Measurements from ENCODE around the gene DAPK2.

The DAPK2 gene

DNA sequence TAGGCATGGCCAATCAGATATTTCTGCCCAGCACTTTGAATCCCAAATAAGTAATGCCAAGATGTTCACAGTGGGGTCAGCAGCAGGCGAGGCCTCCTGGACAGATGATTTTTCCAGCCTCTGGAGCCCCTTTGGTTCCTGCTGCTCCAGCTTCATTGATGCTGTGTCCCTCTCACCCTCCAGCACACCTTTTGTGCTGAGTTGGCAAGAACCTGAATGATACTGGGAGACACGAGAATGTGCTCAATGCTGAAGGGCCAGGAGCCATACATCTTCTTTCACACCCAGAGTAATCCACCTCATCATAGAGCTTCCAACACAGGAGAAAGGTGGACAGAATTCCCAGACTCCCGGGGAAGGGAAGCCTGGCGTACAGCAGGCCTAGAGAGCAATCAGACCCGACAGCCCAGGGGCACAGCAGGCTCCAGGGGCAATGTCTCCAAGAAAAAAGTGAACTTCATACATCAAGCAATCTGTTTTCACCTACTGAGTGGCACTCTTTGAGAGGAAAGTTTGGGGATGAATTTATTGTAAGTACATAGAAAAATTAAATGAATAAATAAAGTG lies 6.7 kb upstream of the DAPK2 start:
- no peak for DNase-seq

DNA sequence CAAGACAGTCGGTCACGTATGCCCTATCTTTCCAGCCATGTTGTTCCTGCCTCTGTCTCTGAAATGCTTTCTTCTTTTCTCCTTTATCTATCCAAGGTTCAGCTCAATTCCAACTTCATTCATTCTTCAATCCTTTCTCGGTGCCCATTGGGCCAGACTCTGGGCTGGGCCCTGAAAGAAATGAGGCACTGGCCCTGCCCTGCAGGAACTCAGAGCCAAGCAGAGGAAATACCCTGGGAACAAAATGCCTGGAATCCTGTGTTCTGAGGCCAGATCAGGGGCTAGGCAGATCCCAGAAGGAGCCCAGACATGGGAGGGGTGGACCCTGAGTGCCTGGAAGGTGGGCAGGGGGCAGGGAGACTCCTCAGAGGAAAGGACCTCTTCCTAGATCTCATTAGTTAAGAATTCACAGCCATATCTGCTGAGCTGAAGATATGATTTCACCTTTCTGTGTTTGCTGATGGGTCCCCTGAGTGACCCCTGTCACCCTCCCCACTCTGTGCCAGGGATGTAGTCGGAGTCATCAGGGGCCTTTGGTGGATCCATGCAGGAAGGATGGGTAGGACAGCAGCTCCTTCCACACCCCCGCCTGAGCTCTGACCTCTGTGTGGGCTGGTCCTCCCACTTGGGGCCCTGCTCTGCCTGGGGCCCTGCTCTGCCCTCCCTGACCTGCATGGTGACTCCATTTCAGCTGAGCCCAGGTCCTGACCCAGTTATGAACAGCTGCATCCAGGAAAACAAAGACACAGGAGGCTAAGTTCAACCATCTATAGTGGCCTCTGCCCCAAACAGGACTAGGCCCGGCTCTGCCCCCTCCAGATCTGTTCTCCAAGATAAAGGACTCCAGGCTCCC lies 5.3 kb upstream of the DAPK2 start:
- no peak for DNase-seq

DNA sequence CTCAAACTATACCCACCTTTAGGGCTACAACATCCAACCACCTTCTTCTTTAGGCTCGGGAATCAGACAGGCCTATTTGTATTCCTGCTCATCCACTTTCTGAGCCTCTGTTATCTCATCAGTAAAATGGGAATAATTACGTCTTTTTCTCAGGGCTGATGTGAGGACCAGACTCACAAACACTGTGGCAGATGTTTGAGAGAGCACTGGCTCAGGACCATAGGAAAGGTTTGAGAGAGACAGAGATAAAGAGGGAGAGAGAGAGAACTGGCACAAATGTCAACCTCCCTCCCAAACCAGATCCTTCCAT lies 4.8 kb upstream of the DAPK2 start:
- DNase-seq, result no peak

DNA sequence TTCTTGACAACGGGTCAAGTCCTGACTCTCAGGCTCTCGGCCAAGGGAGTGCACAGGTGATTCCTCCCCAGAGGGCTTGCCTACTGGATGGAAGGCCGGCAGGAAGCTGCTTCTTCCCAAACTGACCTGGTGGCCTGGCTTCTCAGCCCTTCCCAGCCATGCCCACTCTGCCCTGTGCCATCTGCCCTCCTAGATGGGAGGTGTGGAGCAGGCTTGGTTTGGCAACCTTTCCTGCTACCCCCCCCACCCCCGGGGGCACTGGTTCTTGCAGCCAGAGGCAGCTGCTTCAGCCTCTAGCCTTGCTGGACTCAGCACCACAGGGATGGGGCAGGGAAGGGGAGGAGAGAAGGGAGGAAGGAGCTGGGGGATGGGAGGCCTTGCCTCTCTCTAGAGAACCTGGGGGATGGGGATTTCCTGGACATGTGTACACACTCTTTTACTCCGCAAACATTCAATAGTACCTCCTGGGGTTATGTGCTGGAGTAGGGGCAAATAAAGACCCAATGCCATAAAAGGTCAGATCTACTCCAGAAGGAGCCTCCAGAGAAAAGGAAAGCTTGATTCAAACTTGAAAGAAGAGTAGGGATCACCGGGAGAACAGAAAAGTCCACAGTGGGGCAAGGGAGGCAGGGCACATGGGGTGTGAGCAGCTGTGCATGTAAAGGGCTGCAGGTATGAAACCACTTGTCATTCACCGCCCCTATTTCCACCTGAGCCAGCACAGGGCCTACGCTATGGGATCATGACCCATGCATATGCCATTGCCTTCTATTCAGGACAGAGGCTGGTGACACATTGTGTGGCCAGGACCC lies 4.2 kb upstream of the DAPK2 start:
- no peak for DNase-seq

DNA sequence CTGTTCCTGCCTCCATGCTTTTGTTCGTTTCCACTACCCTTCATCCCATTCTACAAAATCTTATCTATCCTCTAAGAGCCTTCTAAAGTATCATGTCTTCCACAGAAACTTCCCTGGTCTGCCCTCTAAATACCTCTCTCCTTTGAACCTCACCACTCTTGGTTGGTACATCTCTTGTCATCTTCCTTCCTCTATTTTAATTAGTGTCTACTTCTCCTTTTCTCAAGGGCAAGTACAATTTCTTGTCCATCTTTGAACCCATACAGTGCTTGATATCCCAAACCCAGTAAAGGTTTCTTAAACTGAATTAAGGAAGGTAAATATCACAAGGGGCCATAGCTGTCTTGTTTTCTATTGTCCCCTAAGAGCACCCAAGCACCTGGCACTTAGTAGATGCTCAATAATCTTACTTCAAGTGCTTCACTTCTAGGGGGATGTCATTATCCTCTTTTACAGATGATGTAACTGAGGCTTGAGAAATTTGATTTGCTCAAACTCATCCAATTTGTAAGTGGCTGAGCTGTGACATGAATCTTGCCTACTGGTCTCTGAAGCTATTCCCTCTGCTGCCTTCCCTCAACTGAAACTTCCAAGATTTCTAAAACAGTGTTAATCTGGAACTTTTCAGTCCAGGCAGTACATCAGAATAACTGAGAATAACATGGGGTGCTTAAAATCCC lies 2.6 kb upstream of the DAPK2 start:
- no peak for DNase-seq

DNA sequence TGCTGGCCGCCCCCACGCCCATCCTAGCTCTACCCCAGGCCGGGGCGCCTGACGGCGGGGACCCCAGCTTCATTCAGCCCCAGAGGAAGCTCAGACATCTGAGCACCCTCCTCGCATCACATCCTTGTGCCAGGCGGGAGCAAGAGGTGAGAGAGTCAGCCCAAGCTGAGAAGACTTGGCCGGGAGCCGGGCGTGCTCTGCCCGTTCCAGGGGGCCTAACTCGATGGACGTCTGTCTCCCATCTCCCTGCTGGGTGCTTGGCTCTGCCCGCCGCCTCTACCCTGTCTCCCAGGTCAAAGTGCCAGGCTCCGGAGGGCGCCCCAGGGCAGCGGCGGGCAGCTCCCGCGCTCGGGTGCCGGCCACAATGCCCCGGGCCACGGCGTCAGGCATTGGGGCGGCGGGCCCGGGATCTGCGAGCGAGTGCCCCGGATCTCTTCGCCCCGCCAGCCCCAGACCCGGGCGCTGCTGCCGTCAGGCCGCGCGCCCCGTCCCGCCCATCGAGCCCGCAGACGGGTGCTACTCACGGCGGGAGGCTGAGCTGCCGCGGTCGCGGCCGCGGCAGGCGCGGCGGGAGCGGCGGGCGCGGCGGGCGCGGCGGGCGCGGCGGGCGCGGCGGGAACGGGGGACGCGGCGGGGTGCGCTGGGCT lies 388 bp downstream of the DAPK2 start:
- DNase-seq, result no peak

DNA sequence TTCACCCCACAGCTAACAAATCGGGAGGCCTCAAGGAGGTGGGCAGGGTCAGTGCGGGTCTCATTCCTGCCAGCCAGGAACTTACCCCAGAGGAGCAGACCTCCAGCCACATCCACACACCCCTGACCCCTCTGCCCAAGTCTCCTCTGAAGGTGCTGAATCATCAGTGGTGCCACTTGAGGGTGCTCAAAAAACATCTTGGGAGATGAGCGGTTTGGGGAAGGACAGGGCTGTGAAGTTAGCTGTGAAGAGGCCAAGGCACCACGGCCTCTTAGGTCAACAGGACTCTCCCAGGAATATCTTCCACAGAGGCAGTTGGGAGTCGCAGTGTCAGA lies 1.2 kb downstream of the DAPK2 start:
- DNase-seq, result no peak

DNA sequence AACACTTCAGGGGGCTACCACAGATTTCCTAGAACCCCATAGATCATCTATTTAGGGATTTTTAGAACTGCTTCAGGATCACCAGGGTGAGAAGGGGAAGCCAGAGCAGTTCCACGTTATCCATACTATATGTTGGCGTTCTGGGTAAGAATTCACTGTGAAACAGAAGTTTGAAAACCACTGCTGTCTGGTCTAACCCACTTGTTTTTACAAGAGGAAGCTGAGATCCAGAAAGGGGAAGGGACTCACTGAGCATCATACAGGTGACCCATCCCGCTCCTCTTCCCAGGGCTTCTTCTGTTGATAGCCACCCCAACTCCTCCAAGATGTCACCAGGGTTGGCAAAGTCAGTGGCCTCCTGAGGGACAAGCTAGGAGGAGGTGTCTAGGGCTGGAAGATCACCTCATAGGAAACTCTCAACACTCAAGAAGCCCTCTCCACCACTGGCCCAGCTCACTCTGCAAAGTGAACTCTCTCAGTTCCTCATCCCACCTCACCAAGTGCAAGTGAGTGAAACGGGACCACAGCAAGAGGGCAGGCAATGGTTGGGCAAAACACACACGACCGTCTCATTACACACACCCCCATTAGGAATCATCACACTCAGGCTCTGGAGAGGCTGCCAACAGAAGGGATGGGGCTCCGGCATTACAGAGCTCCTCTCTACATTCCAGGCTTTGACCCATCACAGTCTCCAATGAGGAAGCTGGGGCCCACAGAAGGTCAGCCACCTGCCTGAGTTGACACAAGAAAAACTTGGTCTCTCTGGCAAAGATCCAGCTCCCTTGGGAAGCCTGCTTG lies 1.8 kb downstream of the DAPK2 start:
- no peak for DNase-seq

DNA sequence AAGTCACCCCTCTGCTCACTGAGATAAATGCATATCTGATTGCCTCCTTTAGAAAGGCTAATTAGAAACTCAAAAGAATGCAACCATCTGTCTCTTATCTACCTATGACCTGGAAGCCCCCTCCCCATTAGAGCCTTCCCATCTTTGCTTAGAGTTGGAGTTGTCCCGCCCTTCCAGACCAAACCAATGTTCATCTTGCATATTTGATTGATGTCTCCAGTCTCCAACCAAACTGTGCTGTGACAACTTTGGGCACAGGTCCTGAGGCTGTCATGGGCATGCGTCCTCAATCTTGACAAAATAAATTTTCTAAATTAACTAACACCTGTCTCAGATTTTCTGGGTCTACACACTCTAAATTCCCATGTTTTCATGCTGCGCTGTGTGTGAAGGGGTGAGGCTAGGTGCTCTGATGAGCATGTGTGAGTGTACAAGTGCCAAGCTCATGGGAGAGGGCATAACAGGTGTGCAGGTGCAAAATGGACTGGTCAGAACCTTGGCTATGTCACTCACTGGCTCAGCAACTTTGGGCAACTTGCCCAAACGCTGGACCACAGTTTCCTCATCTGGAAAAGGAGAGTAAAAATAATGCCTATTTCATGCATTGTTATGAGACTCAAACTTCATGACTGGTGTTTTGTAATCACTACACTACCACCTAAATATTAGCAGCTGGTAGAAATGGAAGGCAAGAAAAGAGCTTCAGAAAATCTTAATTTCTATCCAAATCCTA lies 7.2 kb downstream of the DAPK2 start:
- no peak for DNase-seq

DNA sequence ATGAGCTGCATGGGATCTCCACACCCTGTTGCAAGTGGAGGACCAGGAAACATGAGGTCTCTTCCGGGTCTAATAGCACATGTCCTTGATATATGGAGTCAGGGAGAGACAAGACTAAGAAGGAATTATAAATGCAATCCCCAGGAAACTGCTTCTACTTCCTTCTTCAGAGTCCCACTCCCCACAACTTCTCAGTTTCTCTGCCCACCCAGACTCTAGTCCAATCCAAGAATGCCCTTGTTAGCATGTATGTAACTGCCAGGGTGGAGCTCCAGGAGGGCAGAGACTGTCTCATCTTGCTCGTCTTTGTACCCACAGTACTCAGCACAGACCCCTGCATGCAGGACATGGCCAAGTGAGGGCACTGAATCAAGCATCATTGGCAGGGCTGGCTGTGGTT lies 8.3 kb downstream of the DAPK2 start:
- no peak for DNase-seq

DNA sequence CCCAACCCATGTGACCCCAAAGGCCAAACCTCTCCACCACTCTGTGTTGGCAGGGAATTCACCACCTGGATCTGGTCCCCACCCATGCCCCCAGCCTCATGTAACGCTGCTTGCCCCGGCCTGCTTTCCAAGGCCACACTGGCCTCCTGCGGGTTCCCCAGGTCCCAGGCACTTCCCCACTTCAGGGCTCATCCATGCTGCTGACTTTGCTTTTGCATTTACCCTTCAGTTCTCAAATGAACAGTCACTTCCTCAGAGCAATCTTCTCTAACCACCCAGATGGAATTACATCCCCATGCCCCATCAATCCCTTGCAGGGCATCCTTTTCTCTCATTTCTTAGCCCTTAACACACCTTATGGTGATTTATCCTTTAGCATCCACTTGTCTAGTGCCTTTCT lies 9.2 kb downstream of the DAPK2 start:
- DNase-seq, result no peak

DNA sequence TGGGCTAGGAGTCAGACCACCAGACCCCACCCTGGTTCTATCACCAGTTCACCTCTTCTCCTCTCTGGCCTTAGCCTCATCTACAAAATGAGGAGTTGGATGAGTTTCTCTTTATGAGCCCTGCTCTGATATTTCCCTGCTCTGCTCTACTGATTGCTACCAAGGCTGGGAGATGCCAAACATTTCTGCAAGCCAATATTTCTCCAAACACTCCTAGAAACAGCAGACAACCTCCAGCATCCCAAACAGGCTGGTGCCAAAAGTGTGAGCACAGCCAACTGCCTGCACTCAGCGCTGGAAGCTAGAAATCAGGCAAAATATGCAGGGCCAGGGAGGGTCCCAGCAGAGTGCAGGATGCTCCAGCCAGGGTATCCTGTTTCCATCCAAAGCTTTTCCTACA lies 10.8 kb downstream of the DAPK2 start:
- DNase-seq, result no peak

DNA sequence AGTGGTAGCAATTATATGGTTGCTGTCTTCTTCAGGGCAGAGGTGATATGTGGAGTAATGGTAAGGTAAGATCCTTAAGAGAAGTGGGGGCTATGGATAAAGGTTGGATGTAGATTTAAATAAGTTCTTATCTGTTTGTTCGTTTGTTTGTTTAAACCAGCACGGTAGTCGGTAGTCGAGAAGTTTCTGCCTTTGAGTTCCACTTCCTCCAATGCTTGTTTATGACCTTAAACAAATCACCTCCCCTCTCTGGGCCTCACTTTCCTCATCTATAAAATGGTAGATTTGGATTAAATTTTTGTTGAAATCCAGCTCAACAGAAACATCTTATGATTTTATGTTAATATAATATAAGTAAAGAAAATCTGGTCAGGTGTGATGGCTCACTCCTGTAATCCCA lies 11.8 kb downstream of the DAPK2 start:
- no peak for DNase-seq

DNA sequence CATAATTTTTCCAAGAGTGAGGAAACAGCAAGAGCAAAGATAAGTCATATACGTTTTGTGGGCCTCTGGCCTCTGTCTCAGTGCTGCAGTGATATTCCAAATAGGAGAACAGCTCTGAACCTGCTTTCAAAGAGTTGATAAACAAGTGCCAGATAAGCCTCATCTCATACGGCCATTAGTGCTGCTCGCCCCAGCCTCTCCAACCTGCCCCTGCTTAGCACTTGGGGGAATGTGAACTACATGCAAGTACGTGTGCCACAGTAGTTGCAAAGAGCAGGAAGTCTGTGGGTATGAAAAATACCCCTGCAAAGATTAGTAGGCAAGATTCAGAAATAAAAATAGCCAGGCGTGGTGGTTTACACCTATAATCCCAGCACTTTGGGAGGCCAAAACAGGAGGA lies 14.0 kb downstream of the DAPK2 start:
- DNase-seq, result no peak

DNA sequence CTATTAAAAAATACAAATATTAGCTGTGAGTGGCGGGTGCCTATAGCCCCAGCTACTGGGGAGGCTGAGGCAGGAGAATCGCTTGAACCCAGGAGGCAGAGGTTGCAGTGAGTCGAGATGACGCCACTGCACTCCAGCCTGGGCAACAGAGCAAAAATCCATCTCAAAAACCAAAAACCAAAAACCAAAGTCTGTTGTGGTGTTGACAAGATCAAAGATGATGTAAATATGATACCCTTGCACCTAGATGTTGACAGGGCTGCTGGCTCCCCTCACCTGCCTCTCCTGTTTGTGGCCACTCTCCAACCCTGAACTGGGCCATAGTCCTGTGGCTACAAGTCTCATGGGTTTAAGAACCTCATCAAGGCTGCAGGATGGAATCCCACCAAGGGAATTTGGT lies 16.2 kb downstream of the DAPK2 start:
- no peak for DNase-seq

DNA sequence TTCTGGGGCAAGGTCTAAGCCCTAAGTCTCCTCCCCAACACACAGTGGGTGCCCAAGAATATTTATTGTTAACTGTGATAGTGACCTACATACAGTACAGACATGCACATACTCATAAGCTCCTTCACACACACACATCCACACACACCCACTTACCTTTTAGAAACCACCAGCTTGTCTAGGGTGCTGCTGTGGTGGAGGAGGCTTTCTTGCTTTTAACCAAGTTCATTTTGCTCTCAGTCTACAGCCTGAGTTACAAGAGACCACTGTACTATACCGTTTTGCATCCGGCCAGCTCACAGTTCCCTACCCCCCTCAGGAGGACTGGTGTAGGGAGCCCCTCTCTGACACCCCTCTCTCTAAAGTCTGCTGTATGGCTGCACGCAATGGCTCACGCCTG lies 16.7 kb downstream of the DAPK2 start:
- DNase-seq, result no peak

DNA sequence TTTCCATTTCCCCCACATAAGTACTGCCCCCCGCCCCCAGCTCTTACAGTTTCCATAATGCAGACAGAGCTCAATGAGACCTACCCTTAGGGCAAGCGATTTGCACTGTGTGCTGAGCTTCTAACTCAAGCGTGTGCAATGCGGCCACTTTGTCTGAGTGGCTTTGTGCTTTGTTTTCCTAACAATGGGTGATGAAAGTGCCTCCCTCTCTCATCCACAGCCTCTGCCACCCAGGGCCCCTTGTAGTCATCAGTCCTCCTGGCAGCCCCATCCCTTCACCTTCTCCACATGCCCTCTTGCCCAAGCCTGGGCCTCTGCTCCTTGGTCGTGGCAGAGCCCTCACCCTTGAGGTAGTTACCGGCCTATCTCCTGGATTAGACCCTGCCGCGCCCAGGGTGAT lies 17.2 kb downstream of the DAPK2 start:
- no peak for DNase-seq

DNA sequence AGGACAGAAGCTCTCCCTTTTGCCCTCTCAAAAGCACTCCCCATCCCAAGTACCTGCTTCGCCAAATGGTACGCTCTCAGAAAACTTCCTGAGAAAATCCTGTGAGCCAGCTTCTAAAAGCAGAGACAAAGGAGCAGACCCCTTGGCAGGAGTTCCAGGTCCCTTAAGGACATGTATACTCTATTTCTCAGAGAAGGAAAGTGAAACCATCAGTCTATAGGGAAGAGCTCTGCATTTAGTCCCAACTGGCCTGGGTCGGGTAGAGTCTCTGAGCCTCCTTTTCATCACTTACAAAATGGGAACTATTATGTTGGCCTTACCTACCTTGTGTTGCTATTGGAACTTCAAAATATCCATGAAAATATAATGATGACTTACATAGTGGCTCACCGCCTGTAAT lies 19.7 kb downstream of the DAPK2 start:
- no peak for DNase-seq

DNA sequence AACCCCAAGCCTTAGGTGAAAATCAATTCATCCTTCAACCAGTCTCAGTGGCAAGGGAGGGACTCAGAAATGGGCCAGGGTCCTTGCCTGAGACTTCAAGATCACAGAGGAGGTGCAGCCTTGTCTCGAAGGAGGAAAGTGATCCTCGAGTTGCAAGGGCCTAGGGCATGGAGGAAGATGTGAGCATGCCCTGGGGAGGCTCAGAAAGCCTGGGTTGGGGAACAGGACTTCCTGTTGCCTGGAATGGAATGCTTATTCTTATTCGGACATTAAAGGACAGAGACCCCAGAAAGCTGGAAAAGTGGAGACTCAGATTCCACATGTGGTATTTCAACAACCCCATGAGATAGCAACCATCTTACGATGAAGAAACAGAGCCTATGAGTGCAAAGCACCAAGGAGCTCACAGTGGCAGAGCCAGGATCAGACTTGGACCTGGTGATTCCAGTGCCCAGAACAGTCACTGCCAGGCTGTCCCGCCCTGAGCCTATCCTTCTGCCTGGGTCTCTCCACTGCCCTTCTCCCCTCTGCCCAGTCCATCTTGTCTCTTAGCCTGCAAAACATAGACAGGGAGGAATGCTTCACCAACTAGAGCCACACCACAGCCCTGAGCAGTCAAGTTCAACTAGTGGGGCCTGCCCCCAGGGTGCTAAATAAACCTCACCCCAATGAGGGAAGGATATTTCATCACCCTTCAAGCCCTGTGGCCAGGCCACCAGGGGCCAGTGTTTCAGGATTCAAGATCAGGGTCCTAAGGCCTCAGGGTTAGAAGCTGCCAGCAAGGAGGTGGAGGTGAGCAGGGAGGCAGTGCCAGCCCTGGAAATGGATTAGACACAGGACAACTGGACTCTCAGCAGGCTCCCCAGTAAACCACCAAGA lies 21.9 kb downstream of the DAPK2 start:
- no peak for DNase-seq

DNA sequence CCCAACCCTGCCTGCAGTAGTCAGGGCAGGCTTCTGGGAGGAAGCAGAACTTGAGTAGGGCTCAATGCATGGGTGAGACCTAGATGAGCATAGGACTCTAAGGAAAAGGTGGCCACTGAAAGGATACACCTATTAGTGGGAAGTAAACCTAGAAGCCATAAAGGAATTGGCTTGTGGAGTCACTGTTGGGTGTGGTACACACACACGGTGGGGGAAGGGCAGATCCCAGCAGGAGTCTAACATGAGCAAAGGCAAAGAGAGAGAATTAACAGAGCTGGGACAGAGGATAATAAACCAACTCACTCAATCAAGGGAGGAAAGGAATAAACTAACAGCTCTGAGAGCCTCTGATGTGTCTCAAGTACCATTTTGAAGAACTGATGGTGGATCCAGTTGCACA lies 23.1 kb downstream of the DAPK2 start:
- DNase-seq, result no peak

DNA sequence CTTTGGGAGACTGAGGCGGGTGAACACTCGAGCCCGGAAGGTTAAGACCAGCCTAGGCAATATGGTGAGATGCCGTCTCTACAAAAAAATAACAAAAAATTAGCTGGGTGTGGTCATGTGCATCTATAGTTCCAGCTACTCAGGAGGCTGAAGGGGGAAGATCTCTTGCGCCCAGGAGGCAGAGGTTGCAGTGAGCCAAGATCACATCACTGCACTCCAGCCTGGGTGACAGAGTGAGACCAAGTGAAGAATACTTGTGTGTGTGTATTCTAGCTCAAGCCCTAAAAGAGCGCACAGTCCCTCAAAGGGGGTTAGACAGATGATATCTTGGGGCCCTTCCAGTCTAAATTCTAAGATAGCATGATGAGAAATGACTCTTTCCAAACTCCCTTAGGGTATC lies 23.7 kb downstream of the DAPK2 start:
- no peak for DNase-seq
